RWPE2 (cell line): ENCODE results near the gene MYDGF.

ENCODE experiments used
- ATAC-seq: fragments of 200-7000 bp; cut with Tn5 transposase; 3 replicates; pipeline ENCODE4 v1.9.1; 2021; ENCODE audit warnings: low read depth
- DNase-seq: peaks from one replicate; pipeline ENCODE4 v3.0.0-alpha.2; 2020; ENCODE audit warnings: low spot score
- H3K27ac ChIP-seq: fragments of 450-650 bp; 2 replicates; pipeline ENCODE4 v1.5.1; 2017; ENCODE audit warnings: mild to moderate bottlenecking; ENCODE audit not compliant: poor library complexity, severe bottlenecking
- H3K27me3 ChIP-seq: fragments of 250-450 bp; sonication (Bioruptor Pico); 2 replicates; pipeline ENCODE4 v1.5.1; 2021; ENCODE audit warnings: mild to moderate bottlenecking, moderate library complexity; ENCODE audit not compliant: insufficient read depth, poor library complexity, severe bottlenecking
- H3K36me3 ChIP-seq: fragments of 250-450 bp; sonication (Bioruptor Pico); 2 replicates; pipeline ENCODE4 v1.5.1; 2020; ENCODE audit warnings: low read depth, mild to moderate bottlenecking, moderate library complexity
- H3K4me1 ChIP-seq: fragments of 250-450 bp; sonication (Bioruptor Pico); 2 replicates; pipeline ENCODE4 v1.5.1; 2021; ENCODE audit warnings: mild to moderate bottlenecking, moderate library complexity; ENCODE audit not compliant: insufficient read depth, poor library complexity, severe bottlenecking
- H3K4me3 ChIP-seq: fragments of 250-450 bp; sonication (Bioruptor Pico); 2 replicates; pipeline ENCODE4 v1.5.1; 2021; ENCODE audit warnings: mild to moderate bottlenecking, moderate library complexity; ENCODE audit not compliant: severe bottlenecking
- H3K9me3 ChIP-seq: fragments of 250-450 bp; sonication (Bioruptor Pico); 2 replicates; pipeline ENCODE4 v1.5.1; 2021; ENCODE audit warnings: mild to moderate bottlenecking, moderate library complexity; ENCODE audit not compliant: severe bottlenecking
- CTCF ChIP-seq: fragments of 450-650 bp; IDR thresholded peaks from one replicate; pipeline ENCODE4 v1.5.1; 2017; ENCODE audit warnings: mild to moderate bottlenecking, moderate library complexity; ENCODE audit not compliant: poor library complexity, severe bottlenecking

The MYDGF gene

GRCh38 chr19:4711211-4711610 lies 41.1 kb upstream of the MYDGF start:
- Histone ChIP-seq H3K4me1 (peaks cover 24% of the 10 kb centered on the region), H3K36me3 (peaks cover 92% of the 10 kb centered on the region), H3K9me3 (no peaks in the 10 kb centered on the region), H3K27me3 (no peaks in the 10 kb centered on the region), H3K4me3 (no peak overlapping the region), H3K27ac (peak overlapping the region; percentile 99)
- ATAC-seq (no peak), DNase-seq (no peak)
- no peak for TF ChIP-seq CTCF

- DNase-seq (no peak), ATAC-seq (no peak)
- no peak overlapping the region for H3K4me3 ChIP-seq
- no peak for TF ChIP-seq CTCF
- H3K27ac ChIP-seq, result peak overlapping the region; percentile 99
- H3K36me3 ChIP-seq, result peaks cover 89% of the 10 kb centered on the region
- peaks cover 24% of the 10 kb centered on the region for H3K4me1 ChIP-seq
- H3K9me3 ChIP-seq, result no peaks in the 10 kb centered on the region
- no peaks in the 10 kb centered on the region for H3K27me3 ChIP-seq
Observed at GRCh38 chr19:4710281-4710600, 40.1 kb upstream of the MYDGF start.

- ATAC-seq, result no peak
- Histone ChIP-seq H3K4me1 (peaks cover 24% of the 10 kb centered on the region), H3K36me3 (peaks cover 89% of the 10 kb centered on the region), H3K9me3 (no peaks in the 10 kb centered on the region), H3K27ac (peak overlapping the region; percentile 99), H3K4me3 (no peak overlapping the region), H3K27me3 (no peaks in the 10 kb centered on the region)
- TF ChIP-seq CTCF, result no peak
- no peak for DNase-seq
Observed at GRCh38 chr19:4709440-4710280, 39.5 kb upstream of the MYDGF start.

- ATAC-seq (no peak; the same call in 2 of the 3 replicates), DNase-seq (no peak)
- Histone ChIP-seq H3K4me3 (no peak overlapping the region), H3K27ac (peak overlapping the region; percentile 99), H3K4me1 (peaks cover 14% of the 10 kb centered on the region), H3K27me3 (no peaks in the 10 kb centered on the region), H3K9me3 (no peaks in the 10 kb centered on the region), H3K36me3 (peaks cover 93% of the 10 kb centered on the region)
- TF ChIP-seq CTCF, result no peak
Observed at GRCh38 chr19:4707956-4708650, 38.0 kb upstream of the MYDGF start.

- H3K9me3 ChIP-seq, result no peaks in the 10 kb centered on the region
- ATAC-seq, result no peak
- DNase-seq, result no peak
- peak overlapping the region; percentile 99 for H3K27ac ChIP-seq
- TF ChIP-seq CTCF, result no peak
- H3K4me3 ChIP-seq, result no peak overlapping the region
- peaks cover 91% of the 10 kb centered on the region for H3K36me3 ChIP-seq
- H3K27me3 ChIP-seq, result no peaks in the 10 kb centered on the region
- H3K4me1 ChIP-seq, result peaks cover 9% of the 10 kb centered on the region
Observed at GRCh38 chr19:4707322-4707721, 37.2 kb upstream of the MYDGF start.
